ENCODE measurements around the gene WNK2.

The WNK2 gene

GRCh38 chr9:93161786-93162562, 22.0 kb upstream of the WNK2 start:
- DNase-seq (ENCODE audit: low read depth) = no peak

GRCh38 chr9:93164085-93164484, 19.9 kb upstream of the WNK2 start:
- DNase-seq (ENCODE audit: low read depth) = no peak

- DNase-seq (ENCODE audit: low read depth) = no peak
Measured at GRCh38 chr9:93166699-93167098, 17.2 kb upstream of the WNK2 start.

GRCh38 chr9:93167185-93167584, 16.8 kb upstream of the WNK2 start:
- DNase-seq (ENCODE audit: low read depth) = no peak

GRCh38 chr9:93167838-93168237, 16.1 kb upstream of the WNK2 start:
- no peak for DNase-seq (ENCODE audit: low read depth)

- DNase-seq (ENCODE audit: low read depth) = no peak
Measured at GRCh38 chr9:93168581-93168980, 15.4 kb upstream of the WNK2 start.

- no peak for DNase-seq (ENCODE audit: low read depth)
Measured at GRCh38 chr9:93169444-93169843, 14.5 kb upstream of the WNK2 start.

GRCh38 chr9:93170571-93170970, 13.4 kb upstream of the WNK2 start:
- DNase-seq (ENCODE audit: low read depth) = no peak

- no peak for DNase-seq (ENCODE audit: low read depth)
Measured at GRCh38 chr9:93171261-93171990, 12.5 kb upstream of the WNK2 start.

GRCh38 chr9:93172666-93173364, 11.1 kb upstream of the WNK2 start:
- DNase-seq (ENCODE audit: low read depth) = no peak

- DNase-seq (ENCODE audit: low read depth) = no peak
Measured at GRCh38 chr9:93173365-93174051, 10.4 kb upstream of the WNK2 start.

GRCh38 chr9:93174976-93175375, 9.0 kb upstream of the WNK2 start:
- no peak for DNase-seq (ENCODE audit: low read depth)

GRCh38 chr9:93177676-93178075, 6.3 kb upstream of the WNK2 start:
- no peak for DNase-seq (ENCODE audit: low read depth)

GRCh38 chr9:93178851-93179786, 4.8 kb upstream of the WNK2 start:
- DNase-seq (ENCODE audit: low read depth) = no peak

- DNase-seq (ENCODE audit: low read depth) = no peak
Measured at GRCh38 chr9:93180938-93181337, 3.0 kb upstream of the WNK2 start.

- DNase-seq (ENCODE audit: low read depth) = no peak
Measured at GRCh38 chr9:93181672-93182435, 2.1 kb upstream of the WNK2 start.

- no peak for DNase-seq (ENCODE audit: low read depth)
Measured at GRCh38 chr9:93182572-93182971, 1.4 kb upstream of the WNK2 start.

- DNase-seq (ENCODE audit: low read depth) = no peak
Measured at GRCh38 chr9:93183131-93183662, 742 bp upstream of the WNK2 start.

- no peak for DNase-seq (ENCODE audit: low read depth)
Measured at GRCh38 chr9:93184432-93185265, 710 bp downstream of the WNK2 start.
